A549 (cell line): ENCODE measurements around the gene GLIPR2.

Experiments
- CBX2 ChIP-seq: fragments of 200-600 bp; sonication (generic); IDR thresholded peaks from 2 replicates; pipeline ENCODE4 v1.6.1; 2016; ENCODE audit warnings: low read depth, mild to moderate bottlenecking, borderline replicate concordance
- CHD2 ChIP-seq: fragments of 150-350 bp; IDR thresholded peaks from 2 replicates; pipeline ENCODE4 v1.6.1; 2014; ENCODE audit warnings: low read length; ENCODE audit not compliant: partially characterized antibody
- EP300 ChIP-seq, 2 experiments: fragments of >200 bp; sonication (Bioruptor Twin); formaldehyde crosslinking; IDR thresholded peaks; 2 replicates in 1 of 2; 3 replicates in 1 of 2; pipeline ENCODE4 v1.6.1; 2016 to 2017
- KDM1A ChIP-seq: fragments of 200-600 bp; sonication (generic); IDR thresholded peaks from 2 replicates; pipeline ENCODE4 v1.6.1; 2016; ENCODE audit warnings: low read depth, mild to moderate bottlenecking
- MAX ChIP-seq: IDR thresholded peaks from 2 replicates; pipeline ENCODE4 v1.6.1; 2012
- MAZ ChIP-seq: fragments of 150-350 bp; IDR thresholded peaks from 2 replicates; pipeline ENCODE4 v1.6.1; 2014; ENCODE audit warnings: antibody characterized with exemption, low read depth, low read length, borderline replicate concordance
- POLR2A ChIP-seq: IDR thresholded peaks from 2 replicates; pipeline ENCODE4 v1.6.1; 2012; ENCODE audit warnings: mild to moderate bottlenecking, low read length
- POLR2AphosphoS2 ChIP-seq: conservative IDR thresholded peaks from 2 replicates; pipeline ENCODE4 v1.6.1; 2012; ENCODE audit warnings: low read length, improper control_type of control experiment, inconsistent platforms
- RARB ChIP-seq: fragments of 250-450 bp; sonication (Bioruptor Pico); IDR thresholded peaks from 2 replicates; pipeline ENCODE4 v1.8.0; 2021; ENCODE audit warnings: mild to moderate bottlenecking, moderate library complexity
- RFX5 ChIP-seq: fragments of 450-650 bp; IDR thresholded peaks from 2 replicates; pipeline ENCODE4 v1.7.1; 2014; ENCODE audit warnings: antibody characterized with exemption, mild to moderate bottlenecking, moderate library complexity
- RNF2 ChIP-seq: fragments of 200-600 bp; sonication (generic); IDR thresholded peaks from 2 replicates; pipeline ENCODE4 v1.6.1; 2016; ENCODE audit warnings: low read depth, mild to moderate bottlenecking, antibody characterized with exemption, moderate library complexity, borderline replicate concordance
- TF ChIP-seq, protein P1 (sequence below): fragments of >200 bp; sonication (Bioruptor Twin); formaldehyde crosslinking; IDR thresholded peaks from 3 replicates; pipeline ENCODE4 v1.5.1; 2016
- TF ChIP-seq, protein P2 (sequence below): fragments of 200-600 bp; sonication (generic); IDR thresholded peaks from 2 replicates; pipeline ENCODE4 v1.6.1; 2016; ENCODE audit warnings: antibody characterized with exemption, mild to moderate bottlenecking, moderate library complexity
- TF ChIP-seq, protein P3 (sequence below): fragments of 150-350 bp; IDR thresholded peaks from 2 replicates; pipeline ENCODE4 v1.6.1; 2014; ENCODE audit warnings: low read depth, mild to moderate bottlenecking, low read length

DNA sequence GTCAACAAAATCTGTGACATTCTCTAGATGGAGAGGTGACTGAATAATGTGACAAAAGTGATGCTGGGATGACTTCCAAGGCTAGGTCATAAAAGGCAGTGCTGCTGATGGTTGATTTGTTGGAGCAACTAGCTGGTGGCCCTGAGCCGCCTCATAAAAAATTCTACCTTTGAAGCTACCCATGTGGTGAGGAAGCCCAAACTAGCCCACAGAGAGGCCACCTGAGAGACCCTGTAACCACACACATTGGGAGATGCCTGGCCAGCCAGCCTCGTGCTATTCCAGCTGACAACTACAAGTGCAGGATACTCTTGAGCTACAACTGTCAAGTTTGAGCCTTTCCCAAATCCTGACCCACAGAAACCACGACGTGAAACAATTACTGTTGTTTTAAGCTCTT is 76.9 kb downstream of the GLIPR2 start:
- TF ChIP-seq, protein P1, sequence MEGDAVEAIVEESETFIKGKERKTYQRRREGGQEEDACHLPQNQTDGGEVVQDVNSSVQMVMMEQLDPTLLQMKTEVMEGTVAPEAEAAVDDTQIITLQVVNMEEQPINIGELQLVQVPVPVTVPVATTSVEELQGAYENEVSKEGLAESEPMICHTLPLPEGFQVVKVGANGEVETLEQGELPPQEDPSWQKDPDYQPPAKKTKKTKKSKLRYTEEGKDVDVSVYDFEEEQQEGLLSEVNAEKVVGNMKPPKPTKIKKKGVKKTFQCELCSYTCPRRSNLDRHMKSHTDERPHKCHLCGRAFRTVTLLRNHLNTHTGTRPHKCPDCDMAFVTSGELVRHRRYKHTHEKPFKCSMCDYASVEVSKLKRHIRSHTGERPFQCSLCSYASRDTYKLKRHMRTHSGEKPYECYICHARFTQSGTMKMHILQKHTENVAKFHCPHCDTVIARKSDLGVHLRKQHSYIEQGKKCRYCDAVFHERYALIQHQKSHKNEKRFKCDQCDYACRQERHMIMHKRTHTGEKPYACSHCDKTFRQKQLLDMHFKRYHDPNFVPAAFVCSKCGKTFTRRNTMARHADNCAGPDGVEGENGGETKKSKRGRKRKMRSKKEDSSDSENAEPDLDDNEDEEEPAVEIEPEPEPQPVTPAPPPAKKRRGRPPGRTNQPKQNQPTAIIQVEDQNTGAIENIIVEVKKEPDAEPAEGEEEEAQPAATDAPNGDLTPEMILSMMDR = no peak
- TF ChIP-seq CBX2 (no peak), EP300 (IDR thresholded peaks at IDR 0.05) (no peak), POLR2A (no peak), RNF2 (no peak), CHD2 (no peak), KDM1A (no peak), MAZ (no peak), POLR2AphosphoS2 (no peak), MAX (no peak), RFX5 (no peak), RARB (no peak)
- TF ChIP-seq, protein P2, sequence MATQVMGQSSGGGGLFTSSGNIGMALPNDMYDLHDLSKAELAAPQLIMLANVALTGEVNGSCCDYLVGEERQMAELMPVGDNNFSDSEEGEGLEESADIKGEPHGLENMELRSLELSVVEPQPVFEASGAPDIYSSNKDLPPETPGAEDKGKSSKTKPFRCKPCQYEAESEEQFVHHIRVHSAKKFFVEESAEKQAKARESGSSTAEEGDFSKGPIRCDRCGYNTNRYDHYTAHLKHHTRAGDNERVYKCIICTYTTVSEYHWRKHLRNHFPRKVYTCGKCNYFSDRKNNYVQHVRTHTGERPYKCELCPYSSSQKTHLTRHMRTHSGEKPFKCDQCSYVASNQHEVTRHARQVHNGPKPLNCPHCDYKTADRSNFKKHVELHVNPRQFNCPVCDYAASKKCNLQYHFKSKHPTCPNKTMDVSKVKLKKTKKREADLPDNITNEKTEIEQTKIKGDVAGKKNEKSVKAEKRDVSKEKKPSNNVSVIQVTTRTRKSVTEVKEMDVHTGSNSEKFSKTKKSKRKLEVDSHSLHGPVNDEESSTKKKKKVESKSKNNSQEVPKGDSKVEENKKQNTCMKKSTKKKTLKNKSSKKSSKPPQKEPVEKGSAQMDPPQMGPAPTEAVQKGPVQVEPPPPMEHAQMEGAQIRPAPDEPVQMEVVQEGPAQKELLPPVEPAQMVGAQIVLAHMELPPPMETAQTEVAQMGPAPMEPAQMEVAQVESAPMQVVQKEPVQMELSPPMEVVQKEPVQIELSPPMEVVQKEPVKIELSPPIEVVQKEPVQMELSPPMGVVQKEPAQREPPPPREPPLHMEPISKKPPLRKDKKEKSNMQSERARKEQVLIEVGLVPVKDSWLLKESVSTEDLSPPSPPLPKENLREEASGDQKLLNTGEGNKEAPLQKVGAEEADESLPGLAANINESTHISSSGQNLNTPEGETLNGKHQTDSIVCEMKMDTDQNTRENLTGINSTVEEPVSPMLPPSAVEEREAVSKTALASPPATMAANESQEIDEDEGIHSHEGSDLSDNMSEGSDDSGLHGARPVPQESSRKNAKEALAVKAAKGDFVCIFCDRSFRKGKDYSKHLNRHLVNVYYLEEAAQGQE = no peak
- TF ChIP-seq, protein P3, sequence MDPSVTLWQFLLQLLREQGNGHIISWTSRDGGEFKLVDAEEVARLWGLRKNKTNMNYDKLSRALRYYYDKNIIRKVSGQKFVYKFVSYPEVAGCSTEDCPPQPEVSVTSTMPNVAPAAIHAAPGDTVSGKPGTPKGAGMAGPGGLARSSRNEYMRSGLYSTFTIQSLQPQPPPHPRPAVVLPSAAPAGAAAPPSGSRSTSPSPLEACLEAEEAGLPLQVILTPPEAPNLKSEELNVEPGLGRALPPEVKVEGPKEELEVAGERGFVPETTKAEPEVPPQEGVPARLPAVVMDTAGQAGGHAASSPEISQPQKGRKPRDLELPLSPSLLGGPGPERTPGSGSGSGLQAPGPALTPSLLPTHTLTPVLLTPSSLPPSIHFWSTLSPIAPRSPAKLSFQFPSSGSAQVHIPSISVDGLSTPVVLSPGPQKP = no peak
